ENCODE measurements around the gene PCGF6. TPM values are rescaled to one million over a fixed set of nuclear protein-coding genes. Genes with fewer than 3 reads are reported as not detected.

PCGF6 gene
- polyA plus RNA-seq, 1 donor (not counting 4 experiments of a cell fraction or from before 2014, with no cell fraction given), result 11.1 TPM

- no peaks in the 10 kb centered on the region for H3K9me1 ChIP-seq (ENCODE audit: control insufficient read depth, extremely low read depth, insufficient read depth, low read length)
- H3K9me3 ChIP-seq (ENCODE audit: control insufficient read depth, low read depth, low read length), result no peaks in the 10 kb centered on the region
- peaks cover 17 to 27% of the 10 kb centered on the region in 2 experiments for H3K36me3 ChIP-seq (ENCODE audit: control insufficient read depth in 2 of 2, extremely low read depth in 1 of 2, insufficient read depth in 2 of 2, low read length in 2 of 2)
- no peak for DNase-seq (ENCODE audit: low read depth, low spot score)
- peak overlapping the region; percentile 65 to 98 (median 93) for H3K4me3 ChIP-seq (ENCODE audit: control insufficient read depth in 2 of 3, extremely low read depth in 1 of 3, insufficient read depth in 2 of 3, low read depth in 1 of 3, low read length in 3 of 3)
- peak overlapping the region; percentile 96 for H2AFZ ChIP-seq (ENCODE audit: control insufficient read depth, low read length)
- H3K4me1 ChIP-seq (ENCODE audit: control insufficient read depth, extremely low read depth, insufficient read depth, low read length), result peaks cover 17% of the 10 kb centered on the region
- dilution Hi-C loops (cut with MboI; ENCODE audit: extremely low pct_ligation_motif_present, low sequenced_read_pairs), result no loop called here
- H3K79me2 ChIP-seq (ENCODE audit: control insufficient read depth, insufficient read depth, low read length), result peaks cover 79% of the 10 kb centered on the region
- H3K27ac ChIP-seq (ENCODE audit: control insufficient read depth, insufficient read depth, low read length), result peak overlapping the region; percentile 84
- no peaks in the 10 kb centered on the region for H4K20me1 ChIP-seq (ENCODE audit: control insufficient read depth, extremely low read depth, insufficient read depth, low read length)
- peak overlapping the region; percentile 92 for H3K4me2 ChIP-seq (ENCODE audit: control insufficient read depth, extremely low read depth, insufficient read depth, low read depth, low read length)
- H3K27me3 ChIP-seq (ENCODE audit: control insufficient read depth, extremely low read depth, insufficient read depth, low read length), result no peaks in the 10 kb centered on the region
- no peak for TF ChIP-seq CTCF (optimal IDR thresholded peaks at IDR 0.05 in 1 of 3, IDR thresholded peaks at IDR 0.05 in 1 of 3, conservative IDR thresholded peaks at IDR 0.05 in 1 of 3; ENCODE audit: extremely low read depth in 1 of 3, insufficient read depth in 2 of 3, low read length in 3 of 3)
- TF ChIP-seq EZH2 (IDR thresholded peaks at IDR 0.05; ENCODE audit: low read length), result no peak
- no peak for FAIRE-seq
- peak overlapping the region; percentile 90 for H3K9ac ChIP-seq (ENCODE audit: control insufficient read depth, extremely low read depth, insufficient read depth, low read length)
These were observed 45.8 kb upstream of the PCGF6 start for GRCh38 chr10:103396789-103397087.

GRCh38 chr10:103396067-103396788 is 45.3 kb upstream of the PCGF6 start, which contains the start of the genes ATP5MK and PDCD11:
Gene ATP5MK (minus strand): TSS chr10:103396475. CDS start chr10:103392457, 4,018 bp downstream.
Gene PDCD11 (plus strand): TSS chr10:103396626. CDS start chr10:103398427, 1,801 bp downstream.
- DNase-seq (ENCODE audit: low read depth, low spot score), result peak; percentile 86
- H3K36me3 ChIP-seq (ENCODE audit: control insufficient read depth in 2 of 2, extremely low read depth in 1 of 2, insufficient read depth in 2 of 2, low read length in 2 of 2), result peaks cover 18 to 27% of the 10 kb centered on the region in 2 experiments
- H3K79me2 ChIP-seq (ENCODE audit: control insufficient read depth, insufficient read depth, low read length), result peaks cover 81% of the 10 kb centered on the region
- H3K9me1 ChIP-seq (ENCODE audit: control insufficient read depth, extremely low read depth, insufficient read depth, low read length), result no peaks in the 10 kb centered on the region
- peak; percentile 83 for FAIRE-seq
- peaks cover 17% of the 10 kb centered on the region for H3K4me1 ChIP-seq (ENCODE audit: control insufficient read depth, extremely low read depth, insufficient read depth, low read length)
- peak within 1 kb of the TSS; percentile 90 for H3K9ac ChIP-seq (ENCODE audit: control insufficient read depth, extremely low read depth, insufficient read depth, low read length)
- dilution Hi-C loops (cut with MboI; ENCODE audit: extremely low pct_ligation_motif_present, low sequenced_read_pairs), result no loop called here
- peak within 1 kb of the TSS; percentile 92 for H3K4me2 ChIP-seq (ENCODE audit: control insufficient read depth, extremely low read depth, insufficient read depth, low read depth, low read length)
- H3K9me3 ChIP-seq (ENCODE audit: control insufficient read depth, low read depth, low read length), result no peaks in the 10 kb centered on the region
- H3K27me3 ChIP-seq (ENCODE audit: control insufficient read depth, extremely low read depth, insufficient read depth, low read length), result no peaks in the 10 kb centered on the region
- H2AFZ ChIP-seq (ENCODE audit: control insufficient read depth, low read length), result peak within 1 kb of the TSS; percentile 96
- TF ChIP-seq CTCF (optimal IDR thresholded peaks at IDR 0.05 in 1 of 3, IDR thresholded peaks at IDR 0.05 in 1 of 3, conservative IDR thresholded peaks at IDR 0.05 in 1 of 3; ENCODE audit: extremely low read depth in 1 of 3, insufficient read depth in 2 of 3, low read length in 3 of 3), result peak; percentile 38 to 45 (median 39)
- TF ChIP-seq EZH2 (IDR thresholded peaks at IDR 0.05; ENCODE audit: low read length), result no peak
- no peaks in the 10 kb centered on the region for H4K20me1 ChIP-seq (ENCODE audit: control insufficient read depth, extremely low read depth, insufficient read depth, low read length)
- peak within 1 kb of the TSS; percentile 65 to 98 (median 93) for H3K4me3 ChIP-seq (ENCODE audit: control insufficient read depth in 2 of 3, extremely low read depth in 1 of 3, insufficient read depth in 2 of 3, low read depth in 1 of 3, low read length in 3 of 3)
- H3K27ac ChIP-seq (ENCODE audit: control insufficient read depth, insufficient read depth, low read length), result peak within 1 kb of the TSS; percentile 84

All from keratinocyte (primary cell).